HG03135 (cell line): ENCODE results near the gene CDH13.

Source experiments
- ATAC-seq: cut with Tn5 transposase; IDR thresholded peaks from one replicate; pipeline ENCODE4 v1.9.1; 2021; ENCODE audit warnings: mild to moderate bottlenecking, moderate library complexity; ENCODE audit not compliant: unreplicated experiment

Gene CDH13

GRCh38 chr16:82649766-82650165 lies 23.0 kb downstream of the CDH13 start:
- no peak for ATAC-seq

GRCh38 chr16:82650804-82651203 lies 24.0 kb downstream of the CDH13 start:
- no peak for ATAC-seq

GRCh38 chr16:82651921-82652601 lies 25.3 kb downstream of the CDH13 start:
- ATAC-seq = peak; percentile 47

GRCh38 chr16:82652826-82653225 lies 26.1 kb downstream of the CDH13 start:
- no peak for ATAC-seq

GRCh38 chr16:82653550-82654511 lies 27.1 kb downstream of the CDH13 start:
- peak; percentile 77 for ATAC-seq

GRCh38 chr16:82655072-82655714 lies 28.4 kb downstream of the CDH13 start:
- ATAC-seq = no peak

- ATAC-seq = no peak
Observed at GRCh38 chr16:82655720-82656490, 29.1 kb downstream of the CDH13 start.

- no peak for ATAC-seq
Observed at GRCh38 chr16:82657239-82657638, 30.5 kb downstream of the CDH13 start.

GRCh38 chr16:82657786-82658185 lies 31.0 kb downstream of the CDH13 start:
- no peak for ATAC-seq

GRCh38 chr16:82658796-82659195 lies 32.0 kb downstream of the CDH13 start:
- ATAC-seq = no peak

- ATAC-seq = no peak
Observed at GRCh38 chr16:82660075-82660645, 33.4 kb downstream of the CDH13 start.

GRCh38 chr16:82660966-82661365 lies 34.2 kb downstream of the CDH13 start:
- no peak for ATAC-seq

- ATAC-seq = no peak
Observed at GRCh38 chr16:82664181-82664580, 37.4 kb downstream of the CDH13 start.

GRCh38 chr16:82665025-82665424 lies 38.3 kb downstream of the CDH13 start:
- ATAC-seq = no peak

- ATAC-seq = no peak
Observed at GRCh38 chr16:82667437-82667836, 40.7 kb downstream of the CDH13 start.

- ATAC-seq = no peak
Observed at GRCh38 chr16:82668094-82668493, 41.3 kb downstream of the CDH13 start.

GRCh38 chr16:82671741-82672140 lies 45.0 kb downstream of the CDH13 start:
- no peak for ATAC-seq

GRCh38 chr16:82672676-82673075 lies 45.9 kb downstream of the CDH13 start:
- ATAC-seq = no peak

GRCh38 chr16:82675300-82675699 lies 48.5 kb downstream of the CDH13 start:
- no peak for ATAC-seq

GRCh38 chr16:82681592-82681991 lies 54.8 kb downstream of the CDH13 start:
- ATAC-seq = no peak
